ENCODE results near the gene CRYBA2. TPM values are rescaled to one million over a fixed set of nuclear protein-coding genes. Genes with fewer than 3 reads are reported as not detected.

Gene CRYBA2
- total and polyA plus RNA-seq, 9 of the 15 experiments (the other 6 are each of a cell fraction or from before 2014, with no cell fraction given), result 0.11 to 1.8 (median 0.62) TPM; not detected in 5

- TF ChIP-seq ZNF609 (CRISPR knock-in tag; IDR thresholded peaks at IDR 0.05; ENCODE audit: borderline replicate concordance), result no peak
- TF ChIP-seq ZNF12 (CRISPR knock-in tag; IDR thresholded peaks at IDR 0.05), result no peak
- no peak for TF ChIP-seq ARID3A (IDR thresholded peaks at IDR 0.05; ENCODE audit: borderline replicate concordance, low read depth, low read length)
- no peak for TF ChIP-seq ZNF398 (CRISPR knock-in tag; IDR thresholded peaks at IDR 0.05)
- TF ChIP-seq ZNF449 (CRISPR knock-in tag; IDR thresholded peaks at IDR 0.05), result no peak
- no peak for TF ChIP-seq CCNT2 (IDR thresholded peaks at IDR 0.05; ENCODE audit: borderline replicate concordance, extremely low read depth, insufficient read length, low read depth, low read length)
- TF ChIP-seq ESRRB (CRISPR knock-in tag; IDR thresholded peaks at IDR 0.05; ENCODE audit: borderline replicate concordance), result no peak
- TF ChIP-seq MLX (CRISPR knock-in tag; conservative IDR thresholded peaks at IDR 0.05), result no peak
- no peak for TF ChIP-seq HCFC1 (IDR thresholded peaks at IDR 0.05; ENCODE audit: low read depth, low read length)
- TF ChIP-seq HDAC1 (IDR thresholded peaks at IDR 0.05), result 0 out of 4 replicates have a peak, but pooled peaks of 1 of the 2 experiments have one; percentile 39
- TF ChIP-seq L3MBTL2 (IDR thresholded peaks at IDR 0.05), result no peak
- TF ChIP-seq ZC3H4 (CRISPR knock-in tag; IDR thresholded peaks at IDR 0.05; ENCODE audit: borderline replicate concordance), result no peak
Observed at GRCh38 chr2:218962859-218963492, 30.2 kb downstream of the CRYBA2 start (continued).

All from K562 (cell line).